Transverse colon (tissue), 4 donors: ENCODE results near the gene SPNS3.

Source experiments
- EP300 ChIP-seq: sonication (generic); formaldehyde crosslinking; IDR thresholded peaks from one replicate; pipeline ENCODE4 v1.6.1; 2017; ENCODE audit warnings: antibody characterized with exemption, low read depth
- POLR2A ChIP-seq: fragments of 450-650 bp; IDR thresholded peaks from one replicate; pipeline ENCODE4 v1.6.1; 2016; ENCODE audit warnings: antibody characterized with exemption, mild to moderate bottlenecking, moderate library complexity
- POLR2AphosphoS5 ChIP-seq, 3 donors: sonication (generic); formaldehyde crosslinking; IDR thresholded peaks; one replicate each; pipeline ENCODE4 v1.6.1; 2016; ENCODE audit warnings: antibody characterized with exemption in 3 of 3
- TF ChIP-seq, protein P1 (sequence below), 5 experiments: fragments of 200-600 bp in 3 of 5; fragments of 450-650 bp in 2 of 5; sonication (generic) in 3 of 5; IDR thresholded peaks; 1 replicate in 2 of 5; 2 replicates in 3 of 5; pipeline ENCODE4 v1.5.1; 2016 to 2017; ENCODE audit warnings: antibody characterized with exemption in 5 of 5, inconsistent platforms in 3 of 5, mild to moderate bottlenecking in 2 of 5, moderate library complexity in 1 of 5

DNA sequence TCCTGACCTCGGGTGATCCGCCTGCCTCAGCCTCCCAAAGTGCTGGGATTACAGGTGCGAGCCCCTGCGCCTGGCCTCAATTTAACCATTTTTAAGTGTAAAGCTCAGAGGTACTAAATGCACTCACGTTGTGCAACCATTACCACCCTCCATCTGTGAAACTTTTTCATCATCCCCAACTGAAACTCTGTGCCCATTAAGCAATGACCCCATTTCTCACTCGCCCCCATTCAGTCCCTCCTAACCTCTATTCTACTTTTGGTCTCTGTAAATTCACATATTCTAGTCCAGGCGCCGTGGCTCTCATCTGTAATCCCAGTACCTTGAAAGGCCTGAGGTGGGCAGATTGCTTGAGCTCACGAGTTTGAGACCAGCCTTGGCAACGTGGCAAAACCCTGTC is 8.3 kb upstream of the SPNS3 start:
- TF ChIP-seq EP300 (no peak), POLR2A (no peak), POLR2AphosphoS5 (IDR thresholded peaks at IDR 0.05) (no peak)
- TF ChIP-seq, protein P1, sequence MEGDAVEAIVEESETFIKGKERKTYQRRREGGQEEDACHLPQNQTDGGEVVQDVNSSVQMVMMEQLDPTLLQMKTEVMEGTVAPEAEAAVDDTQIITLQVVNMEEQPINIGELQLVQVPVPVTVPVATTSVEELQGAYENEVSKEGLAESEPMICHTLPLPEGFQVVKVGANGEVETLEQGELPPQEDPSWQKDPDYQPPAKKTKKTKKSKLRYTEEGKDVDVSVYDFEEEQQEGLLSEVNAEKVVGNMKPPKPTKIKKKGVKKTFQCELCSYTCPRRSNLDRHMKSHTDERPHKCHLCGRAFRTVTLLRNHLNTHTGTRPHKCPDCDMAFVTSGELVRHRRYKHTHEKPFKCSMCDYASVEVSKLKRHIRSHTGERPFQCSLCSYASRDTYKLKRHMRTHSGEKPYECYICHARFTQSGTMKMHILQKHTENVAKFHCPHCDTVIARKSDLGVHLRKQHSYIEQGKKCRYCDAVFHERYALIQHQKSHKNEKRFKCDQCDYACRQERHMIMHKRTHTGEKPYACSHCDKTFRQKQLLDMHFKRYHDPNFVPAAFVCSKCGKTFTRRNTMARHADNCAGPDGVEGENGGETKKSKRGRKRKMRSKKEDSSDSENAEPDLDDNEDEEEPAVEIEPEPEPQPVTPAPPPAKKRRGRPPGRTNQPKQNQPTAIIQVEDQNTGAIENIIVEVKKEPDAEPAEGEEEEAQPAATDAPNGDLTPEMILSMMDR (IDR thresholded peaks at IDR 0.05), result no peak
